ENCODE results near the gene NOTCH3. TPM values are rescaled to one million over a fixed set of nuclear protein-coding genes. Genes with fewer than 3 reads are reported as not detected.

Gene NOTCH3
- total and polyA plus RNA-seq, 9 donors = 6.1 to 47.6 (median 17.9) TPM

GRCh38 chr19:15196360-15197005, 4.3 kb downstream of the NOTCH3 start:
- 62 to 73% (median 69%) methylated on average over 4 of the region's 4 CpGs for WGBS, 3 donors
- intact Hi-C loops (cut with DNase I) = loop anchor here in 1 of 4 donors (5.0 kb wide), 1 partner anchor 56 kb away; no protein-coding TSS in a partner anchor
- Histone ChIP-seq H3K4me1 (ENCODE audit: insufficient read depth) (no peaks in the 10 kb centered on the region), H3K36me3 (no peaks in the 10 kb centered on the region), H3K27ac (no peak overlapping the region), H3K27me3 (no peaks in the 10 kb centered on the region), H3K4me3 (no peak overlapping the region), H3K9me3 (no peaks in the 10 kb centered on the region)
- DNase-seq = no peak
- TF ChIP-seq POLR2A (IDR thresholded peaks at IDR 0.05) (no peak), CTCF (IDR thresholded peaks at IDR 0.05) (no peak), EP300 (IDR thresholded peaks at IDR 0.05) (no peak)

DNA sequence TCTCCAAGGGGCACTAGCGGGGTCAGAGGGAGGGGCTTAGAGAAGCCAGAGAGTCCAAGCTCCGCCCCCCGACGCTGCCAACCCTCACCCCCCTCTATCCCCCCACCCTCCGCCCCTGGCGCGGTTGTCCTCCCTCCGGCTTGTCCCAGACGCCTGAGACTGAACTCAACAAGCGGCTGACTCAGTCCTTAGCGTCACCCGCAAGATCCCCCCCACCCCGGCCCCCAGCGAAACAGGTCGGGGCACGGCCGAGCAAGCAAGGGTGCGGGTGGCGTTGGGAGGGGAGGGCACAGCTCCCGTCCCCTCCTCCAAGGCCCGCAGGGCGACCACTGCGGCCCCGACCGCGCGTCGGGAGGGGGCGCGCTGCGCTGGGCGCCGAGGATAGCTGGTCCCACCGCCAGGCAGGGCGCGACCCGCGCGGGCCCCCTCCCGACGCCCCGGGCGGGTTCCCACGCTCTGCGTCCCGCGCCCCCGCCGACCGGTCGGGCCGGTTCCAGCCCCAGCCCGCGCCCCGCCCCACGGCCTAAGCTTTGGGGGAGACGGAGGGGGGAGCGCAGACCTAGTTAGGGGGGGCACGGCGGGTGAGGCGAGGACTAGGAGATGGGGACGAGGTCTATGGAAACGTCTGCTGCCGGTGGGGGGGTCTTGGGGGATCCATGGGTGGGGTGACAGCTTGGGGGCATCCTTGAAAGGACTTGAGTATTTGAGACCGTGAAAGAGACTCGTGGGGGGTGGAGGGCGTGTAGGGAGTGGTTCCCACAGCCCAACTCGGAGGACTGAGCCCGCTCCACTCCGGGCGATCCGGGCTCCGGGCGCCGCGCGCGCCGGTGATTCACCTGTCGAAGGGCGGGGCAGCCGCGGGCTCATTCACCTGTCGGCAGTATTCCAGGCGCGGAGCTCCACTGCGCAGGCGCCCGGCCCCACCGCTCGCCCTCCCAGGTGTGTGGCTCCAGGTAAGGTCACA, 5.1 kb downstream of the NOTCH3 start:
- 8 to 12% (median 10%) methylated on average over 67 to 91 of the region's 91 CpGs for WGBS, 3 donors
- no peaks in the 10 kb centered on the region for H3K27me3 ChIP-seq
- no peaks in the 10 kb centered on the region for H3K4me1 ChIP-seq (ENCODE audit: insufficient read depth)
- DNase-seq = peak in 2 of 5 donors; percentile 50 to 56
- H3K27ac ChIP-seq = peak overlapping the region in 1 of 2 donors; percentile 16
- no peaks in the 10 kb centered on the region for H3K36me3 ChIP-seq
- no peaks in the 10 kb centered on the region for H3K9me3 ChIP-seq
- TF ChIP-seq POLR2A (IDR thresholded peaks at IDR 0.05) = no peak
- TF ChIP-seq CTCF (IDR thresholded peaks at IDR 0.05) = no peak
- no peak for TF ChIP-seq EP300 (IDR thresholded peaks at IDR 0.05)
- peak overlapping the region; percentile 25 for H3K4me3 ChIP-seq
- intact Hi-C loops (cut with DNase I) = loop anchor here in 1 of 4 donors (5.0 kb wide), 1 partner anchor 57 kb away; no protein-coding TSS in a partner anchor

GRCh38 chr19:15194938-15195337, 5.9 kb downstream of the NOTCH3 start:
- H3K9me3 ChIP-seq = no peaks in the 10 kb centered on the region
- no peaks in the 10 kb centered on the region for H3K27me3 ChIP-seq
- no peak for DNase-seq
- no peaks in the 10 kb centered on the region for H3K36me3 ChIP-seq
- no peaks in the 10 kb centered on the region for H3K4me1 ChIP-seq (ENCODE audit: insufficient read depth)
- H3K27ac ChIP-seq = no peak overlapping the region
- 59 to 69% (median 68%) methylated on average over 6 of the region's 6 CpGs for WGBS, 3 donors
- no peak overlapping the region for H3K4me3 ChIP-seq
- no peak for TF ChIP-seq CTCF (IDR thresholded peaks at IDR 0.05)
- TF ChIP-seq POLR2A (IDR thresholded peaks at IDR 0.05) = no peak
- no peak for TF ChIP-seq EP300 (IDR thresholded peaks at IDR 0.05)
- intact Hi-C loops (cut with DNase I) = loop anchor here in 1 of 4 donors (5.0 kb wide), 1 partner anchor 57 kb away; no protein-coding TSS in a partner anchor

GRCh38 chr19:15191982-15192381, 8.8 kb downstream of the NOTCH3 start:
- Histone ChIP-seq H3K27me3 (no peaks in the 10 kb centered on the region), H3K27ac (no peak overlapping the region), H3K36me3 (no peaks in the 10 kb centered on the region), H3K4me1 (ENCODE audit: insufficient read depth) (no peaks in the 10 kb centered on the region), H3K4me3 (no peak overlapping the region), H3K9me3 (no peaks in the 10 kb centered on the region)
- TF ChIP-seq EP300 (IDR thresholded peaks at IDR 0.05) = no peak
- no peak for TF ChIP-seq CTCF (IDR thresholded peaks at IDR 0.05)
- no peak for TF ChIP-seq POLR2A (IDR thresholded peaks at IDR 0.05)
- DNase-seq = no peak
- intact Hi-C loops (cut with DNase I) = no loop called here
- 92 to 95% (median 93%) methylated on average over 18 of the region's 18 CpGs for WGBS, 3 donors

Measured in ovary (tissue), 9 donors.